Activated CD8-positive, alpha-beta memory T cell treated with anti-CD3 and anti-CD28 coated beads, Interleukin-2, amount 50 U/mL, for 4 hours (primary cell): ENCODE measurements around the gene F2R.
"Not testable (repeated sequence)": the region's sequence is repeated elsewhere in the genome, so short reads cannot be mapped to it uniquely, and the experiment has no call there.

Source experiments
- DNase-seq: peaks from one replicate; pipeline ENCODE4 v3.0.0-alpha.2; 2020

F2R gene

GRCh38 chr5:76720988-76721569 lies 5.2 kb downstream of the F2R start:
- DNase-seq: no peak

GRCh38 chr5:76723266-76723665 lies 7.3 kb downstream of the F2R start:
- no peak for DNase-seq

- DNase-seq: no peak
These were observed 8.0 kb downstream of the F2R start for GRCh38 chr5:76723906-76724305.

- DNase-seq: no peak
These were observed 8.9 kb downstream of the F2R start for GRCh38 chr5:76724871-76725270.

GRCh38 chr5:76728965-76729364 lies 13.0 kb downstream of the F2R start:
- no peak for DNase-seq

GRCh38 chr5:76729373-76730290 lies 13.7 kb downstream of the F2R start:
- DNase-seq: no peak

GRCh38 chr5:76732405-76733048 lies 16.6 kb downstream of the F2R start:
- peak; percentile 16 for DNase-seq

- peak; percentile 51 for DNase-seq
These were observed 17.1 kb downstream of the F2R start for GRCh38 chr5:76733049-76733417.

- no peak for DNase-seq
These were observed 20.0 kb downstream of the F2R start for GRCh38 chr5:76735762-76736545.

- no peak for DNase-seq
These were observed 21.0 kb downstream of the F2R start for GRCh38 chr5:76736679-76737556.

GRCh38 chr5:76737846-76738245 lies 21.9 kb downstream of the F2R start:
- DNase-seq: no peak

GRCh38 chr5:76741506-76741905 lies 25.6 kb downstream of the F2R start:
- not testable (repeated sequence) for DNase-seq

GRCh38 chr5:76742583-76742982 lies 26.7 kb downstream of the F2R start:
- no peak for DNase-seq

- no peak for DNase-seq
These were observed 28.7 kb downstream of the F2R start for GRCh38 chr5:76744632-76745031.

- DNase-seq: no peak
These were observed 29.7 kb downstream of the F2R start for GRCh38 chr5:76745670-76746069.

- DNase-seq: no peak
These were observed 30.8 kb downstream of the F2R start for GRCh38 chr5:76746677-76747076.

- DNase-seq: no peak
These were observed 31.8 kb downstream of the F2R start for GRCh38 chr5:76747706-76748105.

GRCh38 chr5:76751291-76751690 lies 35.4 kb downstream of the F2R start:
- no peak for DNase-seq

GRCh38 chr5:76754668-76755078 lies 38.7 kb downstream of the F2R start:
- DNase-seq: no peak

- DNase-seq: no peak
These were observed 40.1 kb downstream of the F2R start for GRCh38 chr5:76755779-76756637.

- no peak for DNase-seq
These were observed 41.1 kb downstream of the F2R start for GRCh38 chr5:76757049-76757448.
